IMR-90 (cell line): ENCODE results near the gene JMJD8. TPM values are rescaled to one million over a fixed set of nuclear protein-coding genes. Genes with fewer than 3 reads are reported as not detected.

Experiments
- ATAC-seq: fragments of 200-7000 bp; cut with Tn5 transposase; 2 replicates; pipeline ENCODE4 v1.9.1; 2020; ENCODE audit warnings: low read depth, mild to moderate bottlenecking, moderate library complexity
- BruUV-seq: library from RNA; stranded (reverse); fragments of 400-500 nt; replicated peaks from 2 replicates; lab custom pipeline; 2021; lab: Mats Ljungman, UMichigan
- CTCF ChIA-PET: fragments of 300-600 bp; formaldehyde crosslinking; extraction: SDS; loops from one replicate; lab custom pipeline; 2021; ENCODE audit warnings: antibody characterized with exemption; lab: Yijun Ruan, JAX
- POLR2A ChIA-PET: fragments of 300-600 bp; sonication (Branson Sonifier 250); formaldehyde crosslinking; loops from one replicate; lab custom pipeline; 2022; ENCODE audit warnings: antibody characterized with exemption; ENCODE audit not compliant: unreplicated experiment; lab: Charles Lee
- DNase-seq: peaks from one replicate; pipeline ENCODE4 v3.0.0; 2013
- H2AFZ ChIP-seq: replicated peaks from 2 replicates; pipeline ENCODE3; 2013; ENCODE audit warnings: low read length, mild to moderate bottlenecking; ENCODE audit not compliant: poor library complexity
- H2AK5ac ChIP-seq: 2 replicates; pipeline ENCODE4 v1.6.1; 2013; ENCODE audit warnings: low read depth, low read length, inconsistent platforms
- H2AK9ac ChIP-seq: replicated peaks from 2 replicates; pipeline ENCODE3; 2013; ENCODE audit warnings: mild to moderate bottlenecking, low read depth, low read length, moderate library complexity; ENCODE audit not compliant: poor library complexity
- H2BK120ac ChIP-seq: 2 replicates; pipeline ENCODE4 v1.6.1; 2013; ENCODE audit warnings: low read depth, low read length, inconsistent platforms
- H2BK15ac ChIP-seq: 3 replicates; pipeline ENCODE4 v1.6.1; 2013; ENCODE audit warnings: low read depth, low read length, inconsistent platforms
- H2BK20ac ChIP-seq: 2 replicates; pipeline ENCODE4 v1.6.1; 2013; ENCODE audit warnings: low read depth, mild to moderate bottlenecking, inconsistent platforms, low read length, moderate library complexity
- H2BK5ac ChIP-seq: 2 replicates; pipeline ENCODE4 v1.6.1; 2013; ENCODE audit warnings: mild to moderate bottlenecking, low read depth, low read length, inconsistent platforms; ENCODE audit not compliant: poor library complexity, severe bottlenecking
- H3K14ac ChIP-seq: replicated peaks from 2 replicates; pipeline ENCODE4 v1.6.1; 2013; ENCODE audit warnings: low read depth, low read length, inconsistent platforms
- H3K18ac ChIP-seq: 2 replicates; pipeline ENCODE4 v1.6.1; 2013; ENCODE audit warnings: low read depth, low read length, control low read depth
- H3K23ac ChIP-seq: 2 replicates; pipeline ENCODE4 v1.6.1; 2013; ENCODE audit warnings: low read depth, low read length, inconsistent platforms
- H3K27ac ChIP-seq: 2 replicates; pipeline ENCODE4 v1.5.1; 2013; ENCODE audit warnings: mild to moderate bottlenecking, control low read depth, low read length; ENCODE audit not compliant: insufficient read depth
- H3K27me3 ChIP-seq: 2 replicates; pipeline ENCODE4 v1.6.1; 2013; ENCODE audit warnings: low read length; ENCODE audit not compliant: control insufficient read depth, insufficient read depth
- H3K36me3 ChIP-seq: 2 replicates; pipeline ENCODE4 v1.6.1; 2013; ENCODE audit warnings: low read length, mixed read lengths; ENCODE audit not compliant: control insufficient read depth, insufficient read depth
- H3K4ac ChIP-seq: 2 replicates; pipeline ENCODE4 v1.6.1; 2013; ENCODE audit warnings: low read depth, low read length, inconsistent platforms
- H3K4me1 ChIP-seq: 2 replicates; pipeline ENCODE4 v1.6.1; 2013; ENCODE audit warnings: low read length, mixed read lengths; ENCODE audit not compliant: control insufficient read depth, insufficient read depth
- H3K4me2 ChIP-seq: 2 replicates; pipeline ENCODE4 v1.6.1; 2013; ENCODE audit warnings: low read depth, mild to moderate bottlenecking, control low read depth, low read length, moderate library complexity
- H3K4me3 ChIP-seq: 2 replicates; pipeline ENCODE4 v1.5.1; 2013; ENCODE audit warnings: low read depth, mild to moderate bottlenecking, control low read depth, low read length, moderate library complexity; ENCODE audit not compliant: insufficient read depth
- H3K56ac ChIP-seq: 2 replicates; pipeline ENCODE4 v1.6.1; 2013; ENCODE audit warnings: low read length, inconsistent platforms; ENCODE audit not compliant: insufficient read depth; ENCODE audit errors: extremely low read depth
- H3K79me1 ChIP-seq, 2 experiments: 2 replicates each; pipeline ENCODE4 v1.6.1; 2013; ENCODE audit warnings: low read length in 2 of 2, inconsistent platforms in 1 of 2, low read depth in 1 of 2
- H3K9ac ChIP-seq: 2 replicates; pipeline ENCODE4 v1.6.1; 2013; ENCODE audit warnings: low read depth, low read length, control low read depth
- H3K9me1 ChIP-seq: 2 replicates; pipeline ENCODE4 v1.6.1; 2013; ENCODE audit warnings: low read length, inconsistent platforms; ENCODE audit not compliant: insufficient read depth
- H3K9me3 ChIP-seq: 2 replicates; pipeline ENCODE4 v1.6.1; 2013; ENCODE audit warnings: low read length; ENCODE audit not compliant: control insufficient read depth, insufficient read depth
- H4K20me1 ChIP-seq: 2 replicates; pipeline ENCODE4 v1.6.1; 2013; ENCODE audit warnings: low read length, inconsistent platforms; ENCODE audit not compliant: insufficient read depth
- H4K5ac ChIP-seq: 2 replicates; pipeline ENCODE4 v1.6.1; 2013; ENCODE audit warnings: mild to moderate bottlenecking, low read depth, low read length, control low read depth
- H4K8ac ChIP-seq, 2 experiments: 2 replicates each; pipeline ENCODE4 v1.6.1; 2013; ENCODE audit warnings: low read depth in 2 of 2, low read length in 2 of 2, control low read depth in 1 of 2, inconsistent platforms in 1 of 2
- H4K91ac ChIP-seq: 2 replicates; pipeline ENCODE4 v1.6.1; 2013; ENCODE audit warnings: low read depth, low read length, inconsistent platforms; ENCODE audit not compliant: insufficient read depth
- CEBPB ChIP-seq: IDR thresholded peaks from 2 replicates; pipeline ENCODE4 v1.6.1; 2012; ENCODE audit warnings: low read depth, low read length, improper control_type of control experiment
- CHD1 ChIP-seq: IDR thresholded peaks from 2 replicates; pipeline ENCODE4 v1.6.1; 2012; ENCODE audit warnings: low read depth, low read length, improper control_type of control experiment
- FOS ChIP-seq: fragments of 150-350 bp; IDR thresholded peaks from 2 replicates; pipeline ENCODE4 v1.6.1; 2016; ENCODE audit warnings: low read depth, low read length
- MAFK ChIP-seq: IDR thresholded peaks from 2 replicates; pipeline ENCODE4 v1.6.1; 2012; ENCODE audit warnings: low read depth, low read length, improper control_type of control experiment
- MAZ ChIP-seq: IDR thresholded peaks from 2 replicates; pipeline ENCODE4 v1.6.1; 2012; ENCODE audit warnings: low read depth, mild to moderate bottlenecking, low read length, improper control_type of control experiment, moderate library complexity, borderline replicate concordance
- MXI1 ChIP-seq: IDR thresholded peaks from 2 replicates; pipeline ENCODE4 v1.6.1; 2012; ENCODE audit warnings: low read depth, mild to moderate bottlenecking, low read length, moderate library complexity, borderline replicate concordance
- NFE2L2 ChIP-seq: fragments of 150-350 bp; IDR thresholded peaks from 2 replicates; pipeline ENCODE4 v1.6.1; 2016; ENCODE audit warnings: low read depth, mild to moderate bottlenecking, low read length
- POLR2A ChIP-seq: IDR thresholded peaks from 2 replicates; pipeline ENCODE4 v1.6.1; 2012; ENCODE audit warnings: mild to moderate bottlenecking, low read depth, low read length
- RCOR1 ChIP-seq: IDR thresholded peaks from 2 replicates; pipeline ENCODE4 v1.6.1; 2012; ENCODE audit warnings: mild to moderate bottlenecking, low read length, improper control_type of control experiment; ENCODE audit not compliant: insufficient replicate concordance
- RFX5 ChIP-seq: IDR thresholded peaks from 2 replicates; pipeline ENCODE4 v1.8.0; 2012; ENCODE audit warnings: low read depth, mild to moderate bottlenecking, low read length, moderate library complexity
- WGBS, 2 experiments: methylation state at CpG; one replicate each; pipeline versions ENCODE4 v1.1.5 to v1.1.7; 2013; ENCODE audit warnings: missing lambda C conversion rate in 2 of 2; ENCODE audit not compliant: insufficient read length in 1 of 2; ENCODE audit errors: extremely low coverage in 2 of 2; 5-methylcytosine and 5-hydroxymethylcytosine counted together
- dilution Hi-C: fragments of 300-500 bp; cut with HindIII; formaldehyde crosslinking; loops from one replicate; pipeline ENCODE4 v1.14.3; 2018; ENCODE audit warnings: low sequenced_read_pairs; ENCODE audit not compliant: unreplicated experiment
- in situ Hi-C: fragments of 300-500 bp; cut with MboI; formaldehyde crosslinking; loops from 3 replicates; pipeline ENCODE4 v1.14.3; 2019; ENCODE audit warnings: low sequenced_read_pairs, inconsistent platforms, mixed read lengths
- intact Hi-C: fragments of 100-400 bp; cut with micrococcal nuclease; formaldehyde crosslinking; loops from 2 replicates; pipeline ENCODE4 v1.10.0; 2022
- polyA plus RNA-seq, 3 experiments: library from polyadenylated mRNA; depleted of rRNA; stranded (reverse); fragments of >200 nt; gene quantifications; 2 replicates each; pipeline ENCODE4 v1.2.3, GENCODE V29; 2012; ENCODE audit warnings: low replicate concordance in 1 of 3
- total RNA-seq: library from RNA; depleted of rRNA; stranded (reverse); fragments of >200 nt; gene quantifications from 2 replicates; pipeline ENCODE4 v1.2.3, GENCODE V29; 2012
- TF ChIP-seq, protein P1 (sequence below): fragments of 150-350 bp; IDR thresholded peaks from 2 replicates; pipeline ENCODE4 v1.6.1; 2017; ENCODE audit warnings: mild to moderate bottlenecking, antibody characterized with exemption, low read length, low read depth
- TF ChIP-seq, protein P2 (sequence below): fragments of 150-350 bp; IDR thresholded peaks from 2 replicates; pipeline ENCODE4 v1.6.1; 2016; ENCODE audit warnings: low read depth, mild to moderate bottlenecking, low read length, moderate library complexity, borderline replicate concordance
- TF ChIP-seq, protein P3 (sequence below): conservative IDR thresholded peaks from 2 replicates; pipeline ENCODE4 v1.5.1; 2012; ENCODE audit warnings: mild to moderate bottlenecking, low read depth, low read length, improper control_type of control experiment

The JMJD8 gene
- total and polyA plus RNA-seq, 2 of the 4 experiments (the other 2 are of a cell fraction), result 17.7 to 62.5 TPM

DNA sequence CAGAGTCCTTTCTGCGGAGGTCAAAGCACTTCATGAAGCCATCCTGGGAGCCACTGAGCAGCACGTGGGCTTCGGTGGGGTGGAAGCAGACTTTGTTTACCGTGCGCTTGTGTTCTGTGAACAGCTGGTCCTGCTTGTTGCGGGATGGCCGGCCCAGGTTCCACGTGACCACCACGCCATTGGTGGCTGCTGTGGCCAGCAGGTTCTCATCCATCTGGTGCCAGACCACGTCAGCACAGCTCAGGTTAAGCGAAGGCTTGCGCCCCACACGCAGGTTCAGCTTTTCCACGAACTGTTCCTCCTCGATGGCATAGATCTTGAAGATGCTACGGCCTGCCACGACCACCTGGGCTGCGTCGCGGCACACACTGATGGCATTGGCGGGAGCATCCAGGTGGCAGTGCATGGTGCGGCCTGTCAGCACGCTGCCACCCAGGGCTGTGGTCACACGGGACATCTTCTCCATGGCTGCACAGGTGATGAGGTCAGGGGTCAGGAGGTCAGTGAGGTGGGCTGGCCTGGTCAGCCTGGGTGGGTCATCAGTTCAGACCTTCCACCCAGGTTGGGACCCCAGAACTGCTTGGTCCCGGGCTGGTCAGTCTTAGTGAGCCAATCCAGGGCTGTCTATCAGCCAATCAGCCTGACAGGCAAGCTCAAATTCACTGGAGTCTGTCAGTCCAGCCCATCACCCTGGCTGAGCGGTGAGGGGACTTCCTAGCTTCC is 5.2 kb upstream of the JMJD8 start (continued):
- no peak for TF ChIP-seq RCOR1

DNA sequence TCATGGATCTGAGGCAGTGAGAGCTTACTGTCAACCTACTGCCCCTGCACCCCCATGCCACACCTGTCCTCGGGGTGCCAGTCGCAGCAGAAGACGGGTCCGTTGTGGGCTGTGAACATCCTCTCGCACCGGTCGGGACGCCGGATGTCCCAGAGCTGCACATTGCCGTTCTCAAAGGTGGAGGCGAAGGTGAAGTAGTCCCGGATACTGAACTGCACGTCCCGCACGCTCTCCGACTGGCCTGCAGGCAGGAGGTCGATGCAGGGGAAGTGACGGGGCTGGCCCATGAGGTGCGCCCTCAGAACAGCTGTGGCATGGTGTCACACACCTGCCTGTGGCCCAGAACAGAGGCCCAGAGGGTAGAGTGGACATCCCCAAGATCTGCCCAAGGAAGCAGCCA is 3.4 kb upstream of the JMJD8 start:
- dilution Hi-C loops, result no loop called here
- TF ChIP-seq CEBPB (no peak), MXI1 (no peak), NFE2L2 (no peak), POLR2A (no peak), RFX5 (no peak), FOS (no peak), CHD1 (no peak), MAFK (no peak), MAZ (no peak), RCOR1 (no peak)
- TF ChIP-seq, protein P1, sequence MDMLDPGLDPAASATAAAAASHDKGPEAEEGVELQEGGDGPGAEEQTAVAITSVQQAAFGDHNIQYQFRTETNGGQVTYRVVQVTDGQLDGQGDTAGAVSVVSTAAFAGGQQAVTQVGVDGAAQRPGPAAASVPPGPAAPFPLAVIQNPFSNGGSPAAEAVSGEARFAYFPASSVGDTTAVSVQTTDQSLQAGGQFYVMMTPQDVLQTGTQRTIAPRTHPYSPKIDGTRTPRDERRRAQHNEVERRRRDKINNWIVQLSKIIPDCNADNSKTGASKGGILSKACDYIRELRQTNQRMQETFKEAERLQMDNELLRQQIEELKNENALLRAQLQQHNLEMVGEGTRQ, result no peak
- TF ChIP-seq, protein P2, sequence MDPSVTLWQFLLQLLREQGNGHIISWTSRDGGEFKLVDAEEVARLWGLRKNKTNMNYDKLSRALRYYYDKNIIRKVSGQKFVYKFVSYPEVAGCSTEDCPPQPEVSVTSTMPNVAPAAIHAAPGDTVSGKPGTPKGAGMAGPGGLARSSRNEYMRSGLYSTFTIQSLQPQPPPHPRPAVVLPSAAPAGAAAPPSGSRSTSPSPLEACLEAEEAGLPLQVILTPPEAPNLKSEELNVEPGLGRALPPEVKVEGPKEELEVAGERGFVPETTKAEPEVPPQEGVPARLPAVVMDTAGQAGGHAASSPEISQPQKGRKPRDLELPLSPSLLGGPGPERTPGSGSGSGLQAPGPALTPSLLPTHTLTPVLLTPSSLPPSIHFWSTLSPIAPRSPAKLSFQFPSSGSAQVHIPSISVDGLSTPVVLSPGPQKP, result no peak
- TF ChIP-seq, protein P3, sequence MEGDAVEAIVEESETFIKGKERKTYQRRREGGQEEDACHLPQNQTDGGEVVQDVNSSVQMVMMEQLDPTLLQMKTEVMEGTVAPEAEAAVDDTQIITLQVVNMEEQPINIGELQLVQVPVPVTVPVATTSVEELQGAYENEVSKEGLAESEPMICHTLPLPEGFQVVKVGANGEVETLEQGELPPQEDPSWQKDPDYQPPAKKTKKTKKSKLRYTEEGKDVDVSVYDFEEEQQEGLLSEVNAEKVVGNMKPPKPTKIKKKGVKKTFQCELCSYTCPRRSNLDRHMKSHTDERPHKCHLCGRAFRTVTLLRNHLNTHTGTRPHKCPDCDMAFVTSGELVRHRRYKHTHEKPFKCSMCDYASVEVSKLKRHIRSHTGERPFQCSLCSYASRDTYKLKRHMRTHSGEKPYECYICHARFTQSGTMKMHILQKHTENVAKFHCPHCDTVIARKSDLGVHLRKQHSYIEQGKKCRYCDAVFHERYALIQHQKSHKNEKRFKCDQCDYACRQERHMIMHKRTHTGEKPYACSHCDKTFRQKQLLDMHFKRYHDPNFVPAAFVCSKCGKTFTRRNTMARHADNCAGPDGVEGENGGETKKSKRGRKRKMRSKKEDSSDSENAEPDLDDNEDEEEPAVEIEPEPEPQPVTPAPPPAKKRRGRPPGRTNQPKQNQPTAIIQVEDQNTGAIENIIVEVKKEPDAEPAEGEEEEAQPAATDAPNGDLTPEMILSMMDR, result no peak

More for the DNA sequence above, 3.4 kb upstream of the JMJD8 start:
- H2BK20ac ChIP-seq, result no peak overlapping the region
- H2AK9ac ChIP-seq, result no peak overlapping the region
- no peak overlapping the region for H3K14ac ChIP-seq
- no TSS peak for BruUV-seq
- in situ Hi-C loops, result no loop called here
- H3K9me1 ChIP-seq, result peaks cover 7% of the 10 kb centered on the region
- CTCF ChIA-PET, result no interaction called here
- ATAC-seq (no peak), DNase-seq (no peak)
- no peak overlapping the region for H4K8ac ChIP-seq
- H3K4ac ChIP-seq, result no peak overlapping the region
- no peak overlapping the region for H3K23ac ChIP-seq
- H2BK120ac ChIP-seq, result no peak overlapping the region
- POLR2A ChIA-PET, result no interaction called here
- H3K4me2 ChIP-seq, result no peak overlapping the region
- no peak overlapping the region for H3K27ac ChIP-seq
- peaks cover 4% of the 10 kb centered on the region for H3K27me3 ChIP-seq
- no peak overlapping the region for H2AK5ac ChIP-seq
- H4K20me1 ChIP-seq, result peaks cover 9% of the 10 kb centered on the region
- no peak overlapping the region for H2AFZ ChIP-seq
- 96% methylated on average over 13 of the region's 19 CpGs; no CpG with 5 or more reads in 1 of the 2 experiments for WGBS, 2 experiments
- H4K5ac ChIP-seq, result no peak overlapping the region
- no peak overlapping the region for H3K9ac ChIP-seq
- peaks cover 10 to 45% of the 10 kb centered on the region in 2 experiments for H3K79me1 ChIP-seq
- intact Hi-C loops, result no loop called here
- no peak overlapping the region for H3K56ac ChIP-seq
- no peak overlapping the region for H3K18ac ChIP-seq
- peaks cover 18% of the 10 kb centered on the region for H3K4me1 ChIP-seq
- no peak overlapping the region for H4K91ac ChIP-seq
- H2BK5ac ChIP-seq, result no peak overlapping the region
- H3K36me3 ChIP-seq, result peaks cover 29% of the 10 kb centered on the region
- H3K9me3 ChIP-seq, result no peaks in the 10 kb centered on the region
- no peak overlapping the region for H3K4me3 ChIP-seq
- no peak overlapping the region for H2BK15ac ChIP-seq
